Right renal cortex interstitium (tissue), 3 donors: ENCODE measurements around the gene DUSP22. TPM values are rescaled to one million over a fixed set of nuclear protein-coding genes. Genes with fewer than 3 reads are reported as not detected.
"Not testable (repeated sequence)": the region's sequence is repeated elsewhere in the genome, so short reads cannot be mapped to it uniquely, and the experiment has no call there.

Experiments
- DNase-seq, 3 donors: peaks; one replicate each; pipeline ENCODE4 v3.0.0-alpha.2; 2013; ENCODE audit warnings: low read depth in 3 of 3, low spot score in 2 of 3
- polyA plus RNA-seq, 3 donors: library from polyadenylated mRNA; unstranded; fragments of 120-200 nt; gene quantifications; one replicate each; pipeline ENCODE4 v1.2.1, GENCODE V29; 2013; ENCODE audit not compliant: insufficient read length in 3 of 3

DUSP22 gene
- polyA plus RNA-seq, 3 donors = 19.5 to 21.7 (median 19.8) TPM

DNA sequence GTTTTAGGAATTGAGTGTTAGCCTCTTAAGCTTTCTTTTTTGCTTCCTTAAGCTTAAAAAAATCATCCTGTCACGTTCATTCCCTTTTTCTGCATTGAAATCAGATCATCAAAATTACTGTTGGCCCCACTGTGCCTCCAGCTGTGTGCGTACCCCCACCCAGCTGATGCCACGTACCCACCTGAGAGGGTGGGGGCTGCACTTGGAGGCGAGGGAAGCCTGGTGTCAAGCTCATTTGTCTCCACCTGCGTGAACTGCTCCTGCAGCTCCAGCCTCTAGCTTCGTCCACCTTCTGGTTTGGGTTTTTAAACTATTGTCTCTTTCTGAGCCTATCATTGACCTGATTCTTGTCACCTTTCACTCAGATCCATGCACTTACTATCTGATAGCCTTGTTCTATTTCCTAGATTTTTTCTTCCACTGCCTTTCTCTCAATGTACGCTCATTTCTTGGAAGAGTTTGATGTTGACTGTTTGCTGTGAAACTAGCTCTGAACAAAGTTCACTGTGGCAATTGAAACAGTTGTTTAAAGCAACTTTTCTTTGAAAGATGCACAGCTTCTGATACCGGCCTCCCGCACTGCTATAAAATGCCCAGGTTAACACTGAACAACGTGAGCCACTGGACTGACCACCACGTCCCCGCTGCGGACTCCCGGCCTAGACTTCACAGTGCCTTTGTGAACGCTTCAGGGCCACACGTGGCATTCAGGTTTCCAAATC, 69.3 kb downstream of the DUSP22 start:
- DNase-seq = no peak

- DNase-seq = no peak
Measured at GRCh38 chr6:362231-362923, 70.1 kb downstream of the DUSP22 start.

- DNase-seq = no peak
Measured at GRCh38 chr6:362924-363249, 70.6 kb downstream of the DUSP22 start.

GRCh38 chr6:363291-363690, 71.0 kb downstream of the DUSP22 start:
- DNase-seq = no peak

DNA sequence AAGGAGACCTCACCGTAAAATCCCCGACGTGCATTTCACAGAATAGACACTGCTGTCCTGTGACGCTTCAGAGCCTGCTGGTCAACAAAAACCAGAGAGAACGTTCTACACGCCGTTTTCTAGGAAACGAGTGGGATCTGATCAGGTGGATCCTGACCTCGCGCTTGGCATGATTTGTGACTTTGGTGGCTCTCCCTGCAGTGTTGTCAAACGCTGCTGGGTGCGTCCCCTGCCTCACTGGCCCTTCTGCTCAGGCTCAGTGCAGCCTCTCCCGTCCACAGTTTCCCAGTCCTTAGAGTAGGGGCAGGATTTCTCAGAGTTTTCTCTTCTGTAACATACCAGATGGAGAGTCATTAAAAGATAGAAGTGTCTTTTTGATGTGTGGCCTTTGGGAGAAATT, 71.6 kb downstream of the DUSP22 start:
- DNase-seq = no peak

- no peak for DNase-seq
Measured at GRCh38 chr6:364609-365540, 72.6 kb downstream of the DUSP22 start.

DNA sequence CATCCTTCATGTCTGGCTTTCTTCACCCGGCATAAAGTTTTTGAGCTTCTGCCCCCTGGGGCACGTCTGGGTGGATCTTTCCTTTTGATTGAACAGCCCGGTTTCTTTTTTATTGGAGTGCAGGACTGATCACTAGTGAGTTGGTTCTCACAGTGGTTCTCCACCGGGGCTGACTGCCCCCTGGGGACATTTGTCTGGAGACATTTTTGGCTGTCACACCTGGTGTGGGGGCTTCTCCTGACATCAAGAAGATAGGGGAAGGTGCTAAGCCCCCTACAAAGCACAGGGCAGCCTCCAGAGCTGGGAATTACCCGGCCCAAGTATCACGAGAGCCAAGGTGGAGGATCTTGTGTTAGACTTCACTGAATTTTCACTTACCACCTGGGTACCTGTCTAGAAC, 73.5 kb downstream of the DUSP22 start:
- no peak for DNase-seq

DNA sequence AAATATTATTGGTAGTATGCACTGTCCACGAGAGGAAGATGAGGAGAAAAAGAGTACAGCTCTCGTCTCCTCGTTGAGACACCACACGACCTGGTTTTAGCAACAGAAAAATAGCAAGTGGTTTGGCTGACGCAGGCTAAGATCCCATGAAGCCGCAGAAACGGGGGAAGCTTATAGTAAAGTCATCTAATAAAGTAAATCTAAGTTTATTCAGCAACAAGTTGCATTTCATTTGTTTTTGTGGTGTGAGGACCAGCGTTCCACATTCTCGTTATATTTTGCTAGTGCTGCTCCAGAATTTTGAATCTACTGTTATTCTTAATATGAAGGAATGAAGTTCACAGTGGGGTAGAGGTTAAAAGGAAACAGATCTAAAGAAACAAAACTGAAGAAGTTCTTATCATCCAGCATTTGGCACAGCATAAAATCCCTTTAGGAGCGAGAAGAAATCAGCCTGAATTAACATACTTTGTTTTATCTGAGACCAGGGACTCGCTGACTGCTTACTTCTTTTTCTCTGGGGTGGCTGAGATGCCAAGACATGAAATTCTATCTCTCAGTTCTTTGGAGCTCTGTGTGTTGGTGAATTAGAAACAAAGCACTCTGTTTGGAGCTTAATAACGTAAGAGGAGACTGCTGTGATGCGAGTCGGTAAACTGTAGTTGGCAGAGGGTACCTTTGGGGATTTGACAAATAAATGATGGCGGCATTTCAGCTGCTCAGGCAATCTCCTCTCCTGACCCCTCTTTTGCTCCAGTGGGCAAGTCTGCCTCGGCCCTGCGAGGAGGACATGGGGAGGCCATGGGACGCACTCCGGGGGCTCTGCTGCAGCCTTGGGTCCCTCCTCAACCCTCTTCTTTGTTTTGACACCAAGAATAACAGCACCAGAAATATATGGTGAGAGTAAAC, 74.4 kb downstream of the DUSP22 start:
- no peak for DNase-seq

DNA sequence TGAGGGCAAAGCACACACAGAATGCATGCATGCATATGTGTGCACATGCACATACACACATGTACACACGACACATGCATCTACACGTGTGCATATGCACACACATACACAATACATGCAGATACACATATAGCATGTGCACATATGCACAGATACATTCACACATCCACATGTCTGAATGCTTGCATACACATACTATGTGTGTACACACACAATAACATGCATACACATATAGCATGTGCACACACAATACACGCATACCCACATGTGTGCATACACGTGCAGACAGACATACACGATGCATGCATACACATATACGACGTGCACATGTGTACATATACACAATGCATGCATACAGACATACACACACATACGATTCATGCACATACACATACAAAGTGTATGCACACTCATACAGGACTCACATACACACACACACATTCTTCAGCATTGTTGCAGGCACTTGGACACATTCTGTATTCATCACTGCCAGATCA, 75.1 kb downstream of the DUSP22 start:
- DNase-seq = no peak

GRCh38 chr6:367891-368630, 75.8 kb downstream of the DUSP22 start:
- no peak for DNase-seq

DNA sequence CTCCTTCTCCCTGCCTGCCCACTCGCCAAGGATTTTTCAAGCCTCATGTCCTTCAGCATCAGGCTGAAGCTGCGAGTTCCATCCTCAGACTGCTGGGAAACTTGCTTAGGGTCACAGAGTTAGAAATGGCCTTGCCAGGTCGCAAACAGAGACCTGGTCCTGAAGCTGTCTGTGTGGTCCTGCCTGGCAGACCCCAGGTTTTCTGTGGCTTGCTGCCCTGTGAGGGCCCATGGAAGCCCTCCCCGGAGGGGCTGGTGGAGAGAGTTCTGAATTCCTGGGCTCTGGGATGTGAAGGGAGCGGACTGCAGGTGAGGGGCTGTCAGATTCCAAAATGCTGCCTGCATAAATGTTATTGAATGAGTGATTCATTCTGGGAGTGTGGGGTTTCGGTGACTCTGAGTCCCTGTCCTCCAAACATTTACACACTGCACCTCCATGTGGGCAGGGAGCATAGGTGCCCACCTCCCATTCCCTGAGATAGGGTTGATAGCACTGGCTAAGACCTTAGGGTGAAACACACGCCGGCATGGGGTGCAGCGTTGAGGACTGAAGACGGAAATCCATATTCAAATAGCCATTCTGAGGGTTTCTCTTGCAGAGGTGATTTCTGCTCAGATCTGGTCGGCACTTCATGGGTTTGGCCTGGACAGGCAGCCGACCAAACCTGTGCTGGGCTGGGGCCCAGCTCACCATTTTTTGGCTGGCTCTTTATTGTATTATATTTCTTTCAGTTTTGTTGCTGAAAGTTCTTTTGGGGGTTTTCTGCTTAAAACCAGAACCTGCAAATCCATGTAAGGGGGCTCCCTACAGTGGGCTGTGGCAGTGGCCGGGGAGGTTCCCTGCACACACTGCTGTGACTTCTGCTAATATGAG, 77.5 kb downstream of the DUSP22 start:
- no peak for DNase-seq

GRCh38 chr6:370555-370954, 78.3 kb downstream of the DUSP22 start:
- no peak for DNase-seq

DNA sequence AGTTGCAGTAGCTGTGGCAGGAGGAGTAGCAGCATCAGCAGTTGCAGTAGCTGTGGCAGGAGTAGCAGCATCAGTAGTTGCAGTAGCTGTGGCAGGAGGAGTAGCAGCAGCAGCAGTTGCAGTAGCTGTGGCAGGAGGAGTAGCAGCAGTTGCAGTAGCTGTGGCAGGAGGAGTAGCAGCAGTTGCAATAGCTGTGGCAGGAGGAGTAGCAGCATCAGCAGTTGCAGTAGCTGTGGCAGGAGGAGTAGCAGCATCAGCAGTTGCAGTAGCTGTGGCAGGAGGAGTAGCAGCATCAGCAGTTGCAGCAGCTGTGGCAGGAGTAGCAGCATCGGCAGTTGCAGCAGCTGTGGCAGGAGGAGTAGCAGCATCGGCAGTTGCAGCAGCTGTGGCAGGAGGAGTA, 79.6 kb downstream of the DUSP22 start:
- not testable (repeated sequence) for DNase-seq

- no peak for DNase-seq
Measured at GRCh38 chr6:372336-372911, 80.1 kb downstream of the DUSP22 start.

DNA sequence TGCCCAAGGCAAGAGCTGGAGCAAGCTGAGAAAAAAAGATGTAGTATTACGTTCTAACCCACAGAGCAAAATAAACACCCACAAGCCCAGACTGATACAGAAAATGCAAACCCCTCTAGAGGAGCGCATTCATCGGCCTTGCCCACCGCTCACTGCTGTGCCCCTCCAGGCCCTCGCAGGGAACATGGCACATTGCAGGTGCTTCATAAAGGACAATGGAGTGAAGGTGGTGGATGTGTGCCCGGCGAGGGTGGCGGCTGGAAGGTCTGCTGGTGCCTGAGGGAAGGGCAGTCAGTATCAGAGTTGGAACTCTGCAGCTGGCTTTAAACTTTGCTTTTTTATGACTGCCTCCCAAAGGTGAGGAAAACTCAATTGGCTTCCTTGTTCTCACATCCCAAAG, 80.7 kb downstream of the DUSP22 start:
- no peak for DNase-seq

GRCh38 chr6:373773-374724, 81.8 kb downstream of the DUSP22 start:
- DNase-seq = no peak

DNA sequence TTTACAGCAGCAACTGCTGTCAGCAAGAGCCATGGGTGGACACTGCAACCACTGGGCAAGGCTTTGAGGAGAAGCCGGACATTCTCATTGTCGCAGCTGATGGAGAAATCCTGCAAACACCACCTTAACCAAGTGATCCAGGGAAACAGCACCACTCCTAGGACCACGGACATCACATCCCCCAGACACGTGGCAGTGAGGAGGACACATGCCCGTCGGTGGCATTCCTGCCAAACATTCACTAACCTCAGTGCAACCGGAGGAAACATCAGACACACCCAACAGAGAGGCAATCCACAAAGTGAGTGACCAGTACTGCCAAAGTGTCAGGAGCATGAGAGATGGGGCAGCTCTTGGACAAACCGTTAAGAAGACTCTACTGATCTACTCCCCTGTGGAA, 82.7 kb downstream of the DUSP22 start:
- no peak for DNase-seq
